Liver (tissue), 3 donors: ENCODE measurements around the gene IGF1R.

Experiments
- FOXA1 ChIP-seq: IDR thresholded peaks from 2 replicates; pipeline ENCODE4 v1.6.1; 2016; ENCODE audit warnings: antibody characterized with exemption
- SP1 ChIP-seq: IDR thresholded peaks from 2 replicates; pipeline ENCODE4 v1.6.1; 2018; ENCODE audit warnings: antibody characterized with exemption, mild to moderate bottlenecking
- TAF1 ChIP-seq: conservative IDR thresholded peaks from 2 replicates; pipeline ENCODE4 v1.6.1; 2016; ENCODE audit warnings: antibody characterized with exemption, mild to moderate bottlenecking
- TF ChIP-seq, protein P1 (sequence below): fragments of 150-350 bp; IDR thresholded peaks from 2 replicates; pipeline ENCODE4 v1.5.1; 2017; ENCODE audit warnings: improper control_type of control experiment, low read depth, low read length; ENCODE audit not compliant: missing input control
- donor health status: healthy.
- donor health status: healthy.

DNA sequence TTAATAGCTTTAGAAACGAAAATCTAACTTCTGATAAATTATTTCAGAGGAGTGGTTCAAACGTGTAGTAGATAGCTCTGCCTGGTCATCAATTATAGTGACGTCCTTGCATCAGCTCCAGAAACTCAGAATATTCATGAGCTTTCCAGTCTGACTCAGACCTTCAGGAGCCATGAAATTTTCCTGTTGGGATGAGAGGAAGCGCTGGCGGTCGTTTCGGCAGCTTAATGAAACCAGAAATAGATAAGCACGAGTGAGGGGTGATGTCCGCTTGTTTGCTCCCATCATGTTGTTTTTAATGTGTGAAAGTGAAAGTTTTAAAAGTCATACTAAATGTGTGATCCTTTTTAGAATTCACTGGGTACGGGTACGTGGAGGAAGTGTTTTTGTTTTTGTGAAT is 218.2 kb downstream of the IGF1R start:
- TF ChIP-seq SP1 (no peak), TAF1 (no peak), FOXA1 (no peak)
- TF ChIP-seq, protein P1, sequence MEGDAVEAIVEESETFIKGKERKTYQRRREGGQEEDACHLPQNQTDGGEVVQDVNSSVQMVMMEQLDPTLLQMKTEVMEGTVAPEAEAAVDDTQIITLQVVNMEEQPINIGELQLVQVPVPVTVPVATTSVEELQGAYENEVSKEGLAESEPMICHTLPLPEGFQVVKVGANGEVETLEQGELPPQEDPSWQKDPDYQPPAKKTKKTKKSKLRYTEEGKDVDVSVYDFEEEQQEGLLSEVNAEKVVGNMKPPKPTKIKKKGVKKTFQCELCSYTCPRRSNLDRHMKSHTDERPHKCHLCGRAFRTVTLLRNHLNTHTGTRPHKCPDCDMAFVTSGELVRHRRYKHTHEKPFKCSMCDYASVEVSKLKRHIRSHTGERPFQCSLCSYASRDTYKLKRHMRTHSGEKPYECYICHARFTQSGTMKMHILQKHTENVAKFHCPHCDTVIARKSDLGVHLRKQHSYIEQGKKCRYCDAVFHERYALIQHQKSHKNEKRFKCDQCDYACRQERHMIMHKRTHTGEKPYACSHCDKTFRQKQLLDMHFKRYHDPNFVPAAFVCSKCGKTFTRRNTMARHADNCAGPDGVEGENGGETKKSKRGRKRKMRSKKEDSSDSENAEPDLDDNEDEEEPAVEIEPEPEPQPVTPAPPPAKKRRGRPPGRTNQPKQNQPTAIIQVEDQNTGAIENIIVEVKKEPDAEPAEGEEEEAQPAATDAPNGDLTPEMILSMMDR = no peak
